ENCODE measurements around the gene NDUFC2. TPM values are rescaled to one million over a fixed set of nuclear protein-coding genes. Genes with fewer than 3 reads are reported as not detected.

Gene NDUFC2
- total and polyA plus RNA-seq, 4 donors, result 55.7 to 190 (median 171) TPM

DNA sequence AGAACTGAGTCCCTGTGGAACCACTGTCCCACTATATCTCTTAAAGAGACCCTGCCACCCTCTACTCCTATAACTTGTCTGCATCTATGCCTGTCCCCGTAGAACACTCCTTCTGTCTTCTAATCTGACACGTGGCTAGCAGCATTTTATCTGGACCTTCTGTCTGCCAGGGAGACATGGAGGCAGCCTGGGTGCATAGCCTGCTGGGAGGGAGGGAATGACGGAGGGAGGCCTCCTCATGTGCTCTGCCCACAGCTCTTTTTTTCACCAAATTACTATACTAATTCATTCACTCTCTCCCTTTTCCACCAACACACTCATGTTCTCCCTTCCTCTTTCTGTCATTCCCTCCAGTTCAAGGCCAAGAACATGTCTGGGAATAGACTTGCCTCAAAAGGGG is 23.6 kb downstream of the NDUFC2 start:
- DNase-seq, result no peak
- H3K4me3 ChIP-seq, result no peak overlapping the region
- no peak overlapping the region for H3K27ac ChIP-seq (ENCODE audit: low read depth in 1 of 2, low read length in 1 of 2)
- H3K4me1 ChIP-seq (ENCODE audit: control insufficient read depth in 5 of 5, insufficient read depth in 5 of 5, low read length in 5 of 5), result peaks cover 0 to 2% (median 0%) of the 10 kb centered on the region in 5 donors
- TF ChIP-seq, protein P1, sequence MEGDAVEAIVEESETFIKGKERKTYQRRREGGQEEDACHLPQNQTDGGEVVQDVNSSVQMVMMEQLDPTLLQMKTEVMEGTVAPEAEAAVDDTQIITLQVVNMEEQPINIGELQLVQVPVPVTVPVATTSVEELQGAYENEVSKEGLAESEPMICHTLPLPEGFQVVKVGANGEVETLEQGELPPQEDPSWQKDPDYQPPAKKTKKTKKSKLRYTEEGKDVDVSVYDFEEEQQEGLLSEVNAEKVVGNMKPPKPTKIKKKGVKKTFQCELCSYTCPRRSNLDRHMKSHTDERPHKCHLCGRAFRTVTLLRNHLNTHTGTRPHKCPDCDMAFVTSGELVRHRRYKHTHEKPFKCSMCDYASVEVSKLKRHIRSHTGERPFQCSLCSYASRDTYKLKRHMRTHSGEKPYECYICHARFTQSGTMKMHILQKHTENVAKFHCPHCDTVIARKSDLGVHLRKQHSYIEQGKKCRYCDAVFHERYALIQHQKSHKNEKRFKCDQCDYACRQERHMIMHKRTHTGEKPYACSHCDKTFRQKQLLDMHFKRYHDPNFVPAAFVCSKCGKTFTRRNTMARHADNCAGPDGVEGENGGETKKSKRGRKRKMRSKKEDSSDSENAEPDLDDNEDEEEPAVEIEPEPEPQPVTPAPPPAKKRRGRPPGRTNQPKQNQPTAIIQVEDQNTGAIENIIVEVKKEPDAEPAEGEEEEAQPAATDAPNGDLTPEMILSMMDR (IDR thresholded peaks at IDR 0.05; ENCODE audit: control extremely low read depth, extremely low read depth), result no peak
- H3K27me3 ChIP-seq (ENCODE audit: control insufficient read depth in 3 of 3, insufficient read depth in 3 of 3, low read length in 2 of 3), result no peaks in the 10 kb centered on the region
- no peaks in the 10 kb centered on the region for H3K9me3 ChIP-seq (ENCODE audit: control insufficient read depth in 4 of 4, insufficient read depth in 3 of 4, low read length in 3 of 4)
- no peak for ATAC-seq (ENCODE audit: insufficient read depth, low FRiP score)
- H3K36me3 ChIP-seq (ENCODE audit: control insufficient read depth in 4 of 4, insufficient read depth in 4 of 4, low read length in 4 of 4), result no peaks in the 10 kb centered on the region
- no peak overlapping the region for H3K9ac ChIP-seq (ENCODE audit: insufficient read depth in 1 of 2, low read length in 2 of 2)
- 82 to 92% methylated on average over 3 of the region's 3 CpGs for WGBS, 2 donors

DNA sequence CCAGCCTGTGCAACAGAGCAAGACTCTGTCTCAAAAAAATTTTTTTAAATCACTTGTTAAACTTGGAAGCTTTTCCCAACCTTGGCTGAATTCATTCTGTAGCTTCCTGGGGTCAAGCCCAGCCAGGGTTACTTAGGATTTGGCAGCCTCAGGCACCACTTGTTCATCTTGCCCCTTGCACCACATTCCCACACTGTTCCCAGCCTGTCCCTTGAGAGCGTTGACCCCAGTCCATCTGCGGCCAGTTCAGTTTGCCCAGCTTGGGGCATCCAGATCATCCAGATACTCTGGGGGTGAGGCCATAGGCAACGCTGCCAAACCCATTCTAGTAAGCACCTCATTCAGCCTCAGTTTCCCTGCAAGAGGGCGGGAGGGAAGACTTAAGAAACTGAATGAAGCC is 24.7 kb downstream of the NDUFC2 start:
- Histone ChIP-seq H3K27me3 (ENCODE audit: control insufficient read depth in 3 of 3, insufficient read depth in 3 of 3, low read length in 2 of 3) (no peaks in the 10 kb centered on the region), H3K36me3 (ENCODE audit: control insufficient read depth in 4 of 4, insufficient read depth in 4 of 4, low read length in 4 of 4) (no peaks in the 10 kb centered on the region), H3K9ac (ENCODE audit: insufficient read depth in 1 of 2, low read length in 2 of 2) (no peak overlapping the region), H3K4me1 (ENCODE audit: control insufficient read depth in 5 of 5, insufficient read depth in 5 of 5, low read length in 5 of 5) (no peaks in the 10 kb centered on the region), H3K27ac (ENCODE audit: low read depth in 1 of 2, low read length in 1 of 2) (no peak overlapping the region), H3K4me3 (no peak overlapping the region), H3K9me3 (ENCODE audit: control insufficient read depth in 4 of 4, insufficient read depth in 3 of 4, low read length in 3 of 4) (no peaks in the 10 kb centered on the region)
- ATAC-seq (ENCODE audit: insufficient read depth, low FRiP score) (no peak), DNase-seq (no peak)
- WGBS, 2 donors, result 90 to 95% methylated on average over 4 of the region's 4 CpGs
- TF ChIP-seq, protein P1 (IDR thresholded peaks at IDR 0.05; ENCODE audit: control extremely low read depth, extremely low read depth), result no peak

DNA sequence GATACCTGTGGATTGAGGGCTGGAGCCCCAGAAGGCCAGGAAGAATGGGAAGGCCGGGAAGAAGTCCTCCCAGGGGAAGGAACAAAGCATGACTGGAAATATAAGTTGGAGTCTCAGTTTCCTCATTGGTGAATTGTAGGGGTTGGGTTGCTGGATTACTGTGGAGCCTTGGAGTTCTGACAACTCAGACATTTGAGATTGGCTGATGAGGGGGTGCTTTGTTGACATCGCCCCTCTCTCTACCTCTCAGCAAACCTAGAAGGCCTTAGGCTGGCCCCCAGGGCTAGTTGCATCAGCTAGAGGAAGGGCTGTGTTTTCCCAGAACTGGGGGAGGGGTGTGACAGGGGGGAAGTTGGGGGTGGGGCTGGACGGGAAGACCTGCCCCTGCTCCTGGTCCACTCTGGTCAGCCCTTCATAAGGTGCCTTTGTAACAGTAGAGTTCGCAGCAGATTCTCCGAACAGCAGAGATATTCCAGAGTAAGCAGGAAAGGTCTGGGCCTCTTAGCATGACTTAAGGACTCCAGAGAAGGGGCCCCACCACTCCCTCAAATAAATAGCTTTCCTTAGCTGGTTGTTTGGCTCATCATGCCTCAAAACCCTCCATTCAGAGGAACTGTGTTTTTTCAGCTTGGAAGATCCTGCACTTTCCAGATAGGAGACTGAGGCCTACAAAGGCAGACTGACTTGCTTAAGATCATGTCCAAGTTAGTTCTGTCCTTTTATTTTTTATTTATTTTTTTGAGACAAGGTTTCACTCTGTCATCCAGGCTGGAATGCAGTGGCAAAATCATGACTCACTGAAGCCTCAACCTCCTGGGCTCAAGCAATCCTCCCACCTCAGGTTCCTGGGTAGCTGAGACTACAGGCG is 28.5 kb downstream of the NDUFC2 start:
- Histone ChIP-seq H3K9me3 (ENCODE audit: control insufficient read depth in 4 of 4, insufficient read depth in 3 of 4, low read length in 3 of 4) (no peaks in the 10 kb centered on the region), H3K9ac (ENCODE audit: insufficient read depth in 1 of 2, low read length in 2 of 2) (no peak overlapping the region)
- no peak for ATAC-seq (ENCODE audit: insufficient read depth, low FRiP score)

More for the DNA sequence above, 28.5 kb downstream of the NDUFC2 start:
- no peak overlapping the region for H3K27ac ChIP-seq (ENCODE audit: low read depth in 1 of 2, low read length in 1 of 2)
- peaks cover 0 to 4% (median 2%) of the 10 kb centered on the region in 5 donors for H3K4me1 ChIP-seq (ENCODE audit: control insufficient read depth in 5 of 5, insufficient read depth in 5 of 5, low read length in 5 of 5)
- TF ChIP-seq, protein P1 (IDR thresholded peaks at IDR 0.05; ENCODE audit: control extremely low read depth, extremely low read depth), result no peak
- H3K27me3 ChIP-seq (ENCODE audit: control insufficient read depth in 3 of 3, insufficient read depth in 3 of 3, low read length in 2 of 3), result no peaks in the 10 kb centered on the region
- H3K36me3 ChIP-seq (ENCODE audit: control insufficient read depth in 4 of 4, insufficient read depth in 4 of 4, low read length in 4 of 4), result no peaks in the 10 kb centered on the region
- no peak overlapping the region for H3K4me3 ChIP-seq
- 75 to 77% methylated on average over 6 of the region's 6 CpGs for WGBS, 2 donors
- DNase-seq, result no peak

Data from lung (tissue), 12 donors.